ENCODE results near the gene OR2H2. TPM values are rescaled to one million over a fixed set of nuclear protein-coding genes. Genes with fewer than 3 reads are reported as not detected.

The OR2H2 gene
- total RNA-seq, 1 experiment from 2014 or later, result not detected

DNA sequence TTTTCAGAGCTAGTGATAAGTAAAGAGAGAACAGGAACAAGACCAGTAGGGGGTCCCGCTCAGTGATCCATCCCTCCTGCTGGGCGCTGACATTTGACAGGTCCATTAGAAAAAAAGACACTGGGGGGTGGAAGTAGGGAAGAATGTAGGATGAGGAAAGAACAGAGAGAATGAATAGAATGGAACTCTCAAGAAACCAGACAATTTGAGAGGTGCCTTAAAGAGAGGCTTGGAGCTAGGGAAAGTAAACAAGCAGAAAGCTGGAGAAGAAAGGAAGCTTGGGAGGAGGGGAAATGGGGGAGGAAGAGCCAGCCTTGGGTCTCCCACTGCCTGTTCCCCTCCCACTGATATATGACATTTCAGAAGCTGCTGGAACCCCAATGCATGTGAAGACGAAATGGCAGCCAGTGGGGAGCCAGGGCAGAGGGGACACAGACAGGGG is 39.6 kb downstream of the OR2H2 start:
- in situ Hi-C loops (cut with HindIII; ENCODE audit: low pct_unique_long_range_greater_than_20kb, low sequenced_read_pairs), result no loop called here
- no peak for DNase-seq (ENCODE audit: low read depth, low spot score)

DNA sequence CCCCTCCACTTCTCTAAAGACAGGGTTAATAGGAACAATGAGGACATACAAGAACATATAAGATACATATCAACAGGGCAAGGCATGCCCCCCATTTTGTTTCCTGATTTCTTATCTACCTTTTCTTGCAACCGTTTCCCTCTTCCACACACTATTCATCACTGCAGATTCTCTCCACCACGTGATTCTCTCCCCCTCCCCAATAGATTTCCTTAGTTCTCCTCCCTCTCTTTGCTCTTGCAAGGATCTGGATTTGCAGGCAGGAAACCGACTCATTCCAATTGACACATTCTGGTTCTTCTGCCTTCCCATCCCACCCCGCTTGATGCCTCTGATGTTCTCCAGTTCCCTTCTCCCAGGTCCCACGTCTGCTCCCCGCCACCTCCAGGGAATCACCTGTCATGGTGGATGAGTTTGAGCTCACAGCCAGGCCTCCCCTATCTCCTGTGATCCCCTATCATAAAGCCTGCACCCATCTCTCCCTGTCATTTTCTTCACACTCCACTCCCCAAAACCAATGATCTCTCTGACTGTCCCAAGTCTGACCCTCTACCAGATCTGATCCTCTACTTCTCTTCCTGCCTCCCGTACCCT is 40.5 kb downstream of the OR2H2 start:
- no peak for DNase-seq (ENCODE audit: low read depth, low spot score)
- in situ Hi-C loops (cut with HindIII; ENCODE audit: low pct_unique_long_range_greater_than_20kb, low sequenced_read_pairs), result no loop called here

DNA sequence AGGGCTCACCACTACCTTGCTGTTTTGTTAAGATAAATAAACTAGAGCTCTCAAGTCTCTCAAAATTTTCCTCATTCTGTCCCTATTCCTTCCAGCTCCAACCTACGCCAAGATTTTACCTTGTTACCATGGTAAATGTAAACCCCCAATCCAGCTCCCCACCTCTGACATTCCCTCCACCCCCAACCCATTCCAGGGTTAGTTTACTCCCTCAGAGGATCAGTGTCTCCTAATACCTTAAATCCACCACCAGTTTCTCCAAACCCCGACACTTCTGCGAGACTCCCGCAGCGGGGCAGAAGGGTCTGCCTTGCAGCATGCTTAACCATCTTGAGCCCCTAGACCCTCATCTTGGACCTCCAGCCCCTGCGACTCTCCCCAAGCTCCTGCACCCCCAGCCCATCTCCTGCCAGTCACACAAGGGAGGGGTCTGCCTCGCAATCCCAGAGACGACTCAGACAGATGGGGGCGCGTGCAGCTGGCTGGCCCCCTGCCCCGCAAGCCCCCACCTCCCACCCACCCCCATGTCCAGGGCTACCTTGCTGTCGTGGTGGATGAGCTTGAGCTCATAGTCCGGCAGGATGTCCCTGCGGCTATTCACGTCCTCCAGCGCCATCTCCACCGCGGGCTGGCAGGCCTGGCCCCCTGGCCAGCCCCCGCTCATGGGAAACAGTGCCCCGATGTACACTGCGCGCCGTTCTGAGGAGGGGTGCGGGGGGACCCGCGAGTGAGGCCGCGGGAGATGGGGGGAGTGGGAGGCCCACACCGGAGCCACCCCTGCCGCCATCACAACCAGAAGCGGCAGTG is 42.2 kb downstream of the OR2H2 start:
- DNase-seq (ENCODE audit: low read depth, low spot score), result no peak
- in situ Hi-C loops (cut with HindIII; ENCODE audit: low pct_unique_long_range_greater_than_20kb, low sequenced_read_pairs), result no loop called here

DNA sequence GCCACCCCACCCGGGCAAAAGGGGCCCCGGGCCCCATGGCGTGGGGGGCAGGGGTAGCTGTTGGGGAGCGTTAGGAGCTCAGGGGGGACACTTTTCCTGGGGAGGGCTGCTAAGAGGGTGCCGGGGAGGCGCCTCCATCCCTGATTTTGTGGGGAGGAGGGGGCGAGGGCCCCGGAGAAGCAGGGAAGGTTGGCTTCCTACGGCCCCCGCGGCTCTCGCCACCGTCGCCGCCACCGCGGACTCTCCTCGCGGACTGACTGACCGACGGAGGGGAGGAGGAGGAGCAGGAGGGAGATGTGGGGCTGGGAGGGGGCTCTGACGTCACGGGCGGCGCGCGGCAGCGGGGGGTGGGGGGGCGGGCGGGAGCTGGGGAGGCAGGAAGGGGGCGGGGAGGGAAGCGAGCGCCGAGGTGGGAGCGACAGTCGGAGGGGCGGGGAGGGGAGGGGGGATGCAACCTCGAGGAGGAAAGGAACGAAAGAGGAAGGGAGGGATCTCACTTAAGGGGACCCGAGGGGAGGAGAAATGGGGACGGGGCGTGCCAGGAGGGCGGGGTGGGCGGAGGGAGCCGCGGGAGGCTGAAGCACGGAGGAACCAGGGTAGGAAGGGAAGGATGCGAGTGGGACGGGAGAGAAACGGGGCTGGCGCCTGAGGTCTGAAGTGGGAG is 43.0 kb downstream of the OR2H2 start:
- peak; percentile 57 for DNase-seq (ENCODE audit: low read depth, low spot score)
- in situ Hi-C loops (cut with HindIII; ENCODE audit: low pct_unique_long_range_greater_than_20kb, low sequenced_read_pairs), result no loop called here

DNA sequence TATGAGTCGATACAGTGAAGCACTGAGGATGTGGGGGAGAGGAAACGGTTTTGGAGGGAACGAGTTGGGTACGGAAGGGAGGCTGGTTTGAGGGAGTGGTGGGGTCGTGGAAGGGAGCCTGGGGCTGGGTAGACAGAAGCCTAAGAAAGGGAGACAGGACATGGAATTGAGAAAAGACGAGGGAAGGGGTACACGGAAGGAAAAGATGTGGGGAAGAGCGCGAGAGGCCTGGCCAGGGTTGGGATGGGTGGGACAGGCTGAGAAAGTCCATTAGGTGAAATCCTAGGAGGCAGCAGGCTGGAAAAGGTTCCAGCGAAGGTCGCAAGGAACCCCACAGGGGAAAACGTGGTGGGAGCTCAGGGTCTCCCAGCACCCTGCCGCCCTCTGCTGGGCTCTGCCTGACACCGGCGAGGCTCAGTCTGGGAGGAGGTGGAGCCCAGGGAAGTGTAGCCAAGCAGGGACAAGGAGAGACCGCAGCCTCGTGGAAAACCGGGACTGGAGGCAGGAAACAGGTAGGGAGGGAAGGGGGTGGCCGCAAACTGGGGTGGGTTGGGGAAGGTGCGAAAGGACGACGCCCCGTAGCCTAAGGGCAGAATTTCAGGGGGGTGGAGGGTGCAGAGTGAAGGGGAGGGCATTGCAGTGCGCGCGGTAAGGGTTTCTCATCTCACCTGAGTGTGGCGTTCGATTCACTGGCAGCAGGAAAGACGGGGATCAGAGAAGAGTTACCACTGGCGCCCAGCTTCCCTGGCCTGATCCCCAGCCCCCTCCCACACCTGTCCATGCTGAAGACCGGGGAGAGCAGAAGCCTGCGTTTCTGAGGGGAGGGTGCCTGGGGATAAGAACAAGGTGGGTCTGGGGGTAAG is 43.7 kb downstream of the OR2H2 start:
- DNase-seq (ENCODE audit: low read depth, low spot score), result peak; percentile 77
- in situ Hi-C loops (cut with HindIII; ENCODE audit: low pct_unique_long_range_greater_than_20kb, low sequenced_read_pairs), result no loop called here

GRCh38 chr6:29629571-29629970 is 44.6 kb downstream of the OR2H2 start:
- in situ Hi-C loops (cut with HindIII; ENCODE audit: low pct_unique_long_range_greater_than_20kb, low sequenced_read_pairs), result no loop called here
- DNase-seq (ENCODE audit: low read depth, low spot score), result no peak

DNA sequence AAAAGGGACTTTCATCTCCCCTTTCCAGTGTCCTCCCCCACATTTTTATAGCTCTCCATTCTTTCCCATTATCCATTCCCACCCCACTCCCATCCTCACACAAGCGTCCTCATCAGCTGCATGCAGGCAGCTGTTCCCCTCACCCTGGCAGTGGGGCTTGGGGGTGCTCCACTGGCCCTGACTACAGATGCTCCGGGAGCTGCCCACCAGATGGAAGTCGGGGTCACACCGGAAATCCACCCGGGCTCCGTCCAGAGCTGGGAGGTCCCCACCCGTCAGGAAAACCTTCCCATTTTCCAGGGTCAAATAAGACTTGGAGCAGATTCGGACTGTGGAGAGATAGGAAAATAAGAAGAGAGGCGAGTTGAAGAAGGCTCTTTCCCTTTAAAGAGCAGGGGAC is 45.4 kb downstream of the OR2H2 start:
- no peak for DNase-seq (ENCODE audit: low read depth, low spot score)
- in situ Hi-C loops (cut with HindIII; ENCODE audit: low pct_unique_long_range_greater_than_20kb, low sequenced_read_pairs), result no loop called here

GRCh38 chr6:29631209-29631810 is 46.4 kb downstream of the OR2H2 start:
- no peak for DNase-seq (ENCODE audit: low read depth, low spot score)
- in situ Hi-C loops (cut with HindIII; ENCODE audit: low pct_unique_long_range_greater_than_20kb, low sequenced_read_pairs), result no loop called here

DNA sequence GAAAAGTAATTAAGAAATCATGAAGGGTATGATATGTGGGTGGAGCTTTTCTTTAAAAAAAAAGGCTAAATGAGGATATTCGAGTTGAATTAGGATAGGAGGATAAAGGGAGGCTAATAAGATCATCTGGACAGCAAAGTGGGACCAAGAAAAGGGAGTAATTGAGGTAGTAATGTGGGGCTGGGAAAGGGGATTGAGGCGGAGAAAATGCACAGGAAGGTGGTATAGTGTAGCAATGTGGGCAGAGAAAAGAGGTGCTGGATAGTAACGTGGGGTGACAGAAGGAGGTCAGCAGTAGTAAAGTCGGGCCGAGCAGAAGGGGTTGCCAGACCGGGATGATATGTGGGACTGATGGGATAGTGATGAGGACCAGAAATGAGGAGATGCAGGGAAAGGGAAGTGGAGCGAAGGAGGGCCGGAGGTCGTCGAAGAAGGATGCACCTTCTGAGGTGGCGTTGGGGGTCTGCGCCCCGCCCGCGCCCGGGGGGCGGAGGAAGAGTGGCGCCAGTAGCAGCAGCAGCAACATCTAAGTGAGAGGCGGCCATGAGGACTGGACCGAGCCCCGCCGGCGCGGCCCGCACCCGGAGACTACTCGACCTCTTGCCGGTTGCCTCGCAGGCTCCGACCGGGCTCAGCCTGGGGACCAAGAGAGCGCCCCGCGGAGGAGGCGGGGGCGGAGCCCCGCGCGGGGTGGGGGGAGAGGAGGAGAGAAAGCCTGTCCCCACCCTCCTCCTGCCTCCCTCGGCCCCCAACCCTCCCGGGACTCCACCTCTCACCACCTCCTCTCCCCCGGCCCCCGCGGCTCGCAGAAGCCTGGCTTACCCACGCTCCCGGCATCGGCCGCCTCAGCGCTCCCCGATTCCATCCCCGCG is 47.2 kb downstream of the OR2H2 start:
- peak; percentile 20 for DNase-seq (ENCODE audit: low read depth, low spot score)
- in situ Hi-C loops (cut with HindIII; ENCODE audit: low pct_unique_long_range_greater_than_20kb, low sequenced_read_pairs), result no loop called here

GRCh38 chr6:29632789-29633533 is 48.0 kb downstream of the OR2H2 start, which contains the start of gene GABBR1:
Gene GABBR1, minus strand, starts transcription at chr6:29633183. Its CDS starts 798 bp downstream, at chr6:29632385.
- in situ Hi-C loops (cut with HindIII; ENCODE audit: low pct_unique_long_range_greater_than_20kb, low sequenced_read_pairs), result no loop called here
- DNase-seq (ENCODE audit: low read depth, low spot score), result peak; percentile 81

DNA sequence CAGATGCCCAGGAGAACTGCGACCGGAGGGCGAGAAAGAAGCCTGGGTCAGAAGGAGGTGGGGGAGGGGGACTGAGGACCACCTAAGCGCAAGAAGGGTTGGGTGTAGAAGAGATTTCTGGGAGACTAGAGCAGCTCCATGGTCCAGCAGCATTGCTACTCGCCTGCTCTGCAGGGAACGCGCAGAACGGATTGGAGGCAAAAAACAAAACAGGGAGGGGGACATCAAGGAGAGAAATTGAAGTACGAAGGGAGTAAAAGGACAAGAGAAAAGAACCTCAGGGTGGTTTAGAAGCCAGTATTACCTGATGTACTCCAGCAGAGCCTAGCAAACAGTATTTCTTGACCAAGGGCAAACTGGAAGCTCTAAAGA is 48.6 kb downstream of the OR2H2 start:
- no peak for DNase-seq (ENCODE audit: low read depth, low spot score)
- in situ Hi-C loops (cut with HindIII; ENCODE audit: low pct_unique_long_range_greater_than_20kb, low sequenced_read_pairs), result no loop called here

DNA sequence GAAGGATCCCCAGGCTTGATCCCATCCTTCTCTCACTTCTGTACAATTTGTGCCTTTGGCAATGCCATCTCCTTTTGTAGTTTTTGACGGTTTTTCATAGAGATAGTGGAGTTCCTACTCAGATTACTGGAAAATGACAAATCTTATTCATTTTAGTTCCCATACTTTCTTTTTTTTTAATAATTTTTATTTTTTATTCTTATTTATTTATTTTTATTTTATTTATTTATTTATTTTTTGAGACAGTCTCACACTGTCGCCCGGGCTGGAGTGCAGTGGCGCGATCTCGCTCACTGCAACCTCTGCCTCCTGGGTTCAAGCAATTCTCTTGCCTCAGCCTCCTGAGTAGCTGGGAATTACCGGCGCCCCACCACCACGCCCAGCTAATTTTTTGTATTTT is 52.3 kb downstream of the OR2H2 start:
- in situ Hi-C loops (cut with HindIII; ENCODE audit: low pct_unique_long_range_greater_than_20kb, low sequenced_read_pairs), result no loop called here
- DNase-seq (ENCODE audit: low read depth, low spot score), result no peak

Small RNA genes lying within 50 kb of the gene (small RNA-seq; reads per million reads assigned to genes)
- gene SNORD32B, result 0.10 to 0.41 reads per million in 2 experiments
- gene SUMO2P1, result 0 to 0.33 reads per million in 2 experiments
- gene TMEM183AP1, result 0 reads per million in 2 experiments

Other genes starting within 250 kb of the OR2H2 start
- gene OR5V1, start 216.3 kb upstream of the OR2H2 start, total RNA-seq (2014; rRNA removed; shearing (Covaris generic)), result not detected in 2 replicates
- gene OR12D3, start 209.8 kb upstream of the OR2H2 start, total RNA-seq (2014; rRNA removed; shearing (Covaris generic)), result not detected in 2 replicates
- gene OR12D2, start 189.5 kb upstream of the OR2H2 start, total RNA-seq (2014; rRNA removed; shearing (Covaris generic)), result not detected in 2 replicates
- not detected in 2 replicates for gene OR12D1, start 170.2 kb upstream of the OR2H2 start, total RNA-seq (2014; rRNA removed; shearing (Covaris generic))
- gene OR10C1, start 145.8 kb upstream of the OR2H2 start, total RNA-seq (2014; rRNA removed; shearing (Covaris generic)), result not detected in 2 replicates
- not detected in 2 replicates for gene OR11A1, start 128.1 kb upstream of the OR2H2 start, total RNA-seq (2014; rRNA removed; shearing (Covaris generic))
- gene OR2H1, start 128.0 kb upstream of the OR2H2 start, total RNA-seq (2014; rRNA removed; shearing (Covaris generic)), result not detected in 2 replicates
- gene MAS1L, start 97.2 kb upstream of the OR2H2 start, total RNA-seq (2014; rRNA removed; shearing (Covaris generic)), result not detected in 2 replicates
- gene UBD, start 25.4 kb upstream of the OR2H2 start, total RNA-seq (2014; rRNA removed; shearing (Covaris generic)), result not detected in 2 replicates
- gene GABBR1, start 48.1 kb downstream of the OR2H2 start, total RNA-seq (2014; rRNA removed; shearing (Covaris generic)), result 9.4 and 10.7 TPM in 2 replicates
- gene MOG, start 72.0 kb downstream of the OR2H2 start, total RNA-seq (2014; rRNA removed; shearing (Covaris generic)), result not detected in 2 replicates
- not detected in 2 replicates for gene ZFP57, start 96.0 kb downstream of the OR2H2 start, total RNA-seq (2014; rRNA removed; shearing (Covaris generic))
- gene HLA-F, start 138.3 kb downstream of the OR2H2 start, total RNA-seq (2014; rRNA removed; shearing (Covaris generic)), result 28.0 and 30.4 TPM in 2 replicates
- gene HLA-G, start 242.7 kb downstream of the OR2H2 start, total RNA-seq (2014; rRNA removed; shearing (Covaris generic)), result 0.32 and 0.37 TPM in 2 replicates